ENCODE measurements around the gene PCNT. TPM values are rescaled to one million over a fixed set of nuclear protein-coding genes. Genes with fewer than 3 reads are reported as not detected.
"Not testable (repeated sequence)": the region's sequence is repeated elsewhere in the genome, so short reads cannot be mapped to it uniquely, and the experiment has no call there.

The PCNT gene
- total RNA-seq, 1 donor from 2014 or later = 18.1 TPM

DNA sequence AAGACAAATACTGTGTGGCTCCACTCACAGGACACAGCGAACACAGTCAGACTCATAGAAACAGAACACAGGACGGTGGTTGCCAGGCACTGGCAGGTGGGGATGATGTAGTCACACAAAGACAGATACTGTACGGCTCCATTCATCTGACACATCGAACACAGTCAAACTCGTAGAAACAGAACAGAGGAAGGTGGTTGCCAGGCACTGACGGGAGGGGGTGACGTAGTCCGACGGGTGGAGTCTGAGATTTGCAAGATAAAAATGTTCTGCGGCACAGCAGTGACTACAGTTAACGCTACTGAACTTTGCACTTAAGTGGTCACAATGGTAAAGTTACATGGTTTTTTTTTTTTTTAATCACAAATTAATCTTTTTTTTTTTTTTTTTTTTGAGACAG lies 19.0 kb upstream of the PCNT start:
- ATAC-seq = no peak

DNA sequence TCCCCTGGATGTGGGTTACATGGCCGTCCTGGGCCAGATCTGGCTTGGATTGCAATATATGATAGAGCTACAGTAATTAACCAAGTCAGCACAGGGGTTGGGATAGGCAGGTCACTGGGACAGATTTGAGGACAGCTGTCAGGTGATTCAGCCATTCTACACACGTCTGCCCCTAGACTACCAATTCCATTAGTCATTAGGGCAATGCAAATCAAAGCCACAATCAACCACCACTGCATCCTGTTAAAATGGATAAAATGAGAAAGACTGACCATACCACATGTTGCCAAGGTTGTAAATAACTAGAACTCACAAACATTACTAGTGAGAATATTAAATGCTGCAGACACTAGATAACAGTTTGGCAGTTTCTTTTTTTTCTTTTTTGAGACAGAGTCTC lies 16.3 kb upstream of the PCNT start:
- peak; percentile 65 for ATAC-seq

DNA sequence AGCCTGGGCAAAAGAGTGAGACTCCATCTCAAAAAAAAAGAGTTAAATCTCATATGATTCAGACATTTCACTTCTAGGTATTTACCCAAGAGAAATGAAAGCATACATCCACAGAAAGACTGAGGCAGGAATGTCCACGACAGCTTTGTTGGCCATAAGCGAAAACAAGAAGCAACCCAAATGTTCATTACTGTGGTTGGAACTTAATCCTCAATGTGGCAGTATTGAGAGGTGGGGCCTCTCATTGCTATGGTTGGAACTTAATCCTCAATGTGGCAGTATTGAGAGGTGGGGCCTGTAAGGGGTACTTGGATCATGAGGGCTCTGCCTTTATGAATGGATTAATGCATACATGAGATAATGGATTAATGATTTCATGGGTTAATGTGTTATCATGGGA lies 15.5 kb upstream of the PCNT start:
- no peak for ATAC-seq

DNA sequence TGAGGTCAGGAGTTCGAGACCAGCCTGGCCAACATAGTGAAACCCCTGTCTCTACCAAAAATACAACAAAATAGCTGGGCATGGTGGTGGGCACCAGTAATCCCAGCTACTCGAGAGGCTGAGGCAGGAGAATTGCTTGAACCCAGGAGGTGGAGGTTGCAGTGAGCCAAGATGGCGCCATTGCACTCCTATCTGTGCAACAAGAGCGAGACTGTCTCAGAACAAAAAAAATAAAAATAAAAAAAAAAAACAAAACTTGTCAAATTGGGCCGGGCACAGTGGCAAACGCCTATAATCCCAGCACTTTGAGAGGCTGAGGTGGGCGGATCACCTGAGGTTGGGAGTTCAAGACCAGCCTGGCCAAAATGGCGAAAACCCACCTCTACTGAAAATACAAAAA lies 13.7 kb upstream of the PCNT start:
- not testable (repeated sequence) for ATAC-seq

DNA sequence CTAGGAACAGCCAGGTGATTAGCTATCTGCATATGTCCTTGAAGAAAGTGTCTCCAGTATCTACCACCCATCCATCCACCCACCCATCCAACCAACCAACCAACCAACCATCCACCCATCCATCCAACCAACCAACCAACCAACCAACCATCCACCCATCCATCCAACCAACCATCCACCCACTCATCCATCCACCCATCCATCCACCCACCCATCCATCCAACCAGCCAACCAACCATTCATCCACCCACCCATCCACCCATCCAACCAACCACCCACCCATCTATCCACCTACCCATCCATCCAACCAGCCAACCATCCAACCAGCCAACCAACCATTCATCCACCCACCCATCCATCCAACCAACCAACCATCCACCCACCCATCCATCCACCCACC lies 12.4 kb upstream of the PCNT start:
- no peak for ATAC-seq

DNA sequence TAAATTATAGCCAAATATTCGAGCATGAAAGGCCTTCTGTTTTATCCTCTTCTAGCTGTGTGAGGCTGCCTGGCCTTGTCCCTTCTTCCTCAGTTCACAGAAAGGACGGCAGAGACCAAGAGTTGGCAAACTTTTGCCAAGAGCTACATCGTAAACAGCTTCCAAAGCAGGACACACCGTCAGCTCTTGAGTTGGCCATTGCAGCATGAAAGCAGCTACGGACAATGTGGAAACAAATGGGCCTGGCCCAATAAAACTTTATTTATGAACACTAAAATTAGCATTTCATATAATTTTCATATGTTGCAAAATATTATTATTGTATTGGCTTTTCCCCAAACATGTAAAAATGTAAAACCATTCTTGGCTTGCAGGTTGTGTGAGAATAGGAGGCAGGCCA lies 11.0 kb upstream of the PCNT start:
- no peak for ATAC-seq

DNA sequence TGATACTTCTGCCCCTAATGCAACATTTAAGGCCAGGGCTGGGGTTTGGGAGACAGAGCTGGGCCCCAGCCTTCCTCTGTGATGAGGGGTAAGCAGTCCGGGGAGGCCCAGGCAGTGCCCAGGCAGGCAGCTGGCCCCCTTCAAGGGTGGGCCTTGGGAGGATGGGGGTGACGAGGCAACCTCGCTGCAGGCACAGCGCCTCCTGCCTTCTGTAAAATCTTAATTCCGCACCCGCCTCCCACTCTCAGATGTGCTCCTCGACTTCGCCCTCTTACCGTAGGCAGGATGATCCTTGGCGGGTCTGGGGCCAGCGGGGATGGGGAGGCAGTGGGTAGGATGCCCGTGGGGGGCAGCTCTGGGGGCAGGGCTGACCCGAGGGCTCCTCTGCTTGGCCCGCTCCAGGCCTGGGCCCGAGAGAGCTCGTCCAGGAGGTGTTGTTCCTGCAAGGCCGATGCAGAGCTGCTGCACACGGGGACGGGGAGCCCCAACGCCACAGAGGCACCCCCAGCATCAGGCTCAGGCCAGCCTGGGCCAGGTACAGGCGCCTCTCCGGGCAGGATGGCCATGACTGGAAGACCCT lies 9.4 kb upstream of the PCNT start:
- ATAC-seq = no peak

DNA sequence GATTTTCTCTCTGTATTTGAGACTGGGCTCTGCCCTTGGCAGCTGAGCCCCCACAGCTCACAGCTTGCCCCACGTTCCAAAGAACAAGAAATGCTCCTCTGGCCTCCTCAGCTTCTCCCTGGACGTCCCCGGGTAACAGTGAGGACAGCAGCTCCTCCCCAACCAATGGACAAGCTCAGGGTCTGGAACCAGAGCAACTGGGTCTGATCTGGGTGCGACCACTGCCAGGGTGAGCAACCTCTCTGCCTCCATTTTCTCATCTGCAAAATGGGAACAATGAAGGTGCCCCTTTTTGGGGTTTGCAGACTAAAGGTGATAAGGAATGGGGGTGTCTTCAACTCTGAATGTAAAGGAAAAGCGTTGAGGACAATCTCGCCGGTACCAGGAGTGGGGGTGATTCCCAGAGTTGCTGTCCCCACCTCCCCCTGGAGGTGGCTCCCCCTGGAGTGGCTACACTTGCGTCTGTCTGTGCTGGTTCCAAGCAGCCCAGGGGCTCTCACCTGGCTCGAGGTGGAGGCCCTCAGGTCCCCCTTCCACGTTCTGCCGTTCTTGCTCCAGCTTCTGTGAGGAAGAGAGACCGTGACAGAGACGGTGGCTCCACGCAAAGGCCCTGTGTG lies 7.1 kb upstream of the PCNT start:
- ATAC-seq = no peak

DNA sequence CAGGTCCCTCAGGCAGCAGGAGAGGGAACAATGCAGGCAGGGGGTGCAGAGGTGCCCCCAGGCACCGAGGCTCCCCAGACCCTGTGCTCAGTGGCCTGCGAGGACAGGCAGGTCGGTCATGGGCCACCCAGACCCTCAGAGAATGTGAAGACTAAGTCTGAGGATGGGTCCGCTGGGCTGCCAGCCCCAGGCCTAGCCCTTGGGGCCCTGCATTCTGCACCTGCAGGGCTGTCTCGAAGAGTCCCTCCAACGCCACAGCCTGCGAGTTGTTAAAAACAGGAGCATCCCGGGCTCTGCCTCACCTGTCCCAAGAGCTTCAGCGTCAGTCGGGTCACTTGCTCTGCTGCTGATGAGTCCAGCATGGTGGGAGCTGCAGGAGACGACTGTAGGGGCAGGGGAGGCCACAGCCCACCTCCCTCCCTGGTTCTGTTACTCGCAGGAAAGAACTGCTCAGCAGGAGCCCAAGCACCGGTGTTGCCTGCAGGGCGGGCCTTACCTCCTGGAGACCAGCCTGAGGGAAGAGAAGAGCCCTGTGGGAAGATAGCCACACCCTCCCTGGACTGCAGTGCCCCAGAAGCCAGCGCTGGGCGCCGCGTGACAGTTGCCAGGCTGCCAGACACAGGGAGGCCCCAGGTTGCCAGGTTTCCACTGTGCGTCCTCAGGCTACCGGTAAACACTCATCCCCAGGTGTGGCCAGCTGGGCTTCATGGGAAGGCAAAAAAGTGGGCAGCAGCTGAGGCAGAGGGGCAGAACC lies 6.1 kb upstream of the PCNT start:
- ATAC-seq = no peak

DNA sequence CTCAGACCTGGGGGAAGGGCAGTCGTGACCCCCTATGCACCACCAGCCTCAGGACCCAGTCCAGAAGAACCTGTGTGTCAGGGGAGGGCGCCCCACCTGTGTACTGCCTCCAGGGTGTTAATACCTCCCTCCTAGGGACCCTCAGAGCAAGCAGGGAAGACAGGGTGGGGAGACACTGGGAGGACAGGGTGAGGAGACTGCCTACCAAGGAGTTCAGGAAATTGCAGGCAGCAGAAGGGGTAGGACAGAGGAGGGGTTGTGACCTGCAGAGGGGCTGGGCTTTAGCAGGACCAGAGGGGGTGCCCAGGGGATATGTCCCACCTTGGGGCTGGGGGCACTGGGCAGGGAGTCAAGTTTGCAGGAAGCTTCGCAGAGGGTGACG lies 5.5 kb upstream of the PCNT start:
- no peak for ATAC-seq

DNA sequence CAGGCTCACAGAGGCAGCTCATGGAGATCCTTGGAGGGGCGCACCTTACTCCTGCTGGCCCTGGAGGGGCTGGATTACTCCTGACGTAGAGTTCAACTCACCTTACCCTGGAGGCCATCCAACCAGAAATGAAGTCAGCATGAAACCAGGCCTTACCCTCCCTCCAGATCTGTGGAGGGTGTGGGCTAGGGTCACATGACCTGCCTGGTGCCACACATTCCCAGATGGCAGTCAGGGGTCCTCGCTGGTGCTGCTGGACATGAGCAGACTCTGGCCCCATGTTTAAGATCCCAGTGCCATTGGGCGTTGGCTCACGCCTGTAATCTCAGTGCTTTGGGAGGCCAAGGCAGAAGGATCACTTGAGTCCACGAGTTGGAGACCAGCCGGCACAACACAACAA lies 4.8 kb upstream of the PCNT start:
- ATAC-seq = no peak

DNA sequence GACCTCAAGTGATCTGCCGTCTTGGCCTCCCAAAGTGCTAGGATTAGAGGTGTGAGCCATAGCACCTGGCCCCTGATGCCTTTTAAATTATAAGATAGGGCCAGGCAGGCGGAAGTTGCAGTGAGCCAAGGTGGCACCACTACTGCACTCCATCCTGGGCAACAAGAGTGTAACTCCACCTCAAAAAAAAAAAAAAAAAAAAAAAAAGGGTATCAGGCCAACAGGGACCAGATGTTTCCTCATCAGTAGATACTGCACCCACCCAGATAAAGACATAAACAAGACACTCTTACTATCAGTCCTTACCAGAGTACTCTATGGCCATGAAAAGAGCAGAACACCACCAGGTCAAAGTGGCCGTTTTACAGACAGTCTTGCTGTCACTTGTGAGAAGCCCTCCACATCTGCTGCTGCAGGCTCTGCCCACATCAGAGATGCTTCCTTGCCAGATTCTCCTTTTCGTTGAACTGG lies 3.6 kb upstream of the PCNT start:
- no peak for ATAC-seq

DNA sequence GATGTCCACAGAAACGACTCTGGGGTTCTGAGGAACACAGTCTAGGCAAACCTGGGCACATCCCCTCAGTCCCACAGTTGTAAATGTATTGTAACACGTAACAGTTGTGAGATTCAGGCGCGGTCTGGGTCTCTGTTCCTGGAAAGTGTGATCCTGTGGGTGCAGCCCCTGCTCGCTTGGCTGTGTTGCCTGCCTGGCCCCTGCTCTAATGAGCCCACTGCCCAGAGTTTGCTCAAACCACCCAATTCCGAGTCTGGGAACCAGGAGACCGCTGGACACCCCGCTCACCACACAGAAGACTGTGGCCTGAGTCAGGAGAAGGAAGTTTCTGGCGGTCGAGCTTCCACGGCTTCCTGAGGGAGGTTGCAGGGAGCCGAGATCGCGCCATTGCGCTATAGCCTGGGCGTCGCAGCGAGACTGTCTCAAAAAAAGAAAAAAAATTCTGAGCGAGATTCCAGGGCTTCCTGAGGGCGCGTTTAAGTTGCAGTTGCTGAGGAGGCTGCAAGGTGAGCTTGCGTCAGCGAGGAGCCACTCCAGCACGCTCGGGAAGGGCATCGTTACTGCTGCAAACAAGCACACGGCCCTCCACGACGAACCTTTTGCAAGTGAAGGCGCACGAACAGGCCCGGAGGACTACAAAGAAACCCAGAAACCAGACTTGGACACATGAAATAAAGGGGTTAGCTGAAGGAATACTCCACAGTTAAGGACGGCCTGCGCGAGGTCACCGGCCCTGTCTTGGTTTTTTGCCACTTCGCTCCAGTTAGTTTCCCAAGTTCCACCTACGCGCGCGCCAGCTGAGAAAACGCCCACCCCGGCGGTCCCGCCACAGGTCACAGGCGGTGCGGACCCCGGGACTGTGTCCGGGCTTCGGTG lies 1.4 kb upstream of the PCNT start:
- ATAC-seq = no peak

DNA sequence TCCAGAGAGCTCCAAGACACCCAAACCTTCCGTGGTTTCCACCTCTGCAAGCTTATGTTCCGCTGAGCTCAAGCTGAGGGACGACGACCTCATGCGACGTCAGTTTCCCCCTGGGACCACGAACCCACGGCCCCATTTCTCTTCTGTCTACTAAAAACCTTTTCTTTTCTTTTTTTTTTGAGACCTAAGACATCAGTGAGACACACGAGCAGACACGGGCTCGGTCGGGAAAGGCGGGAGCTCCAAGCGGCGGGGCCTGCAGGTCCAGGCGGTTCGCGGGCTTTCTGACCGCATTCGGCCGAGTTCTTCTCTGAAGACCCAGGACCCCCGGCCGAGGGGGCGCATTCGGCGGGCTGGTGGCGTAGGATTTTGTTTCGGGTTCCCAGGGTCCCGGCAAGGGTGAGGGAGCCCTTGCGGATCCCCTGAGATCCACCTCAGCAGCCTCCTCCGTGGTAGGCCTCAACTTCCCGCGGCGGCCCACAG lies 688 bp upstream of the PCNT start:
- no peak for ATAC-seq

DNA sequence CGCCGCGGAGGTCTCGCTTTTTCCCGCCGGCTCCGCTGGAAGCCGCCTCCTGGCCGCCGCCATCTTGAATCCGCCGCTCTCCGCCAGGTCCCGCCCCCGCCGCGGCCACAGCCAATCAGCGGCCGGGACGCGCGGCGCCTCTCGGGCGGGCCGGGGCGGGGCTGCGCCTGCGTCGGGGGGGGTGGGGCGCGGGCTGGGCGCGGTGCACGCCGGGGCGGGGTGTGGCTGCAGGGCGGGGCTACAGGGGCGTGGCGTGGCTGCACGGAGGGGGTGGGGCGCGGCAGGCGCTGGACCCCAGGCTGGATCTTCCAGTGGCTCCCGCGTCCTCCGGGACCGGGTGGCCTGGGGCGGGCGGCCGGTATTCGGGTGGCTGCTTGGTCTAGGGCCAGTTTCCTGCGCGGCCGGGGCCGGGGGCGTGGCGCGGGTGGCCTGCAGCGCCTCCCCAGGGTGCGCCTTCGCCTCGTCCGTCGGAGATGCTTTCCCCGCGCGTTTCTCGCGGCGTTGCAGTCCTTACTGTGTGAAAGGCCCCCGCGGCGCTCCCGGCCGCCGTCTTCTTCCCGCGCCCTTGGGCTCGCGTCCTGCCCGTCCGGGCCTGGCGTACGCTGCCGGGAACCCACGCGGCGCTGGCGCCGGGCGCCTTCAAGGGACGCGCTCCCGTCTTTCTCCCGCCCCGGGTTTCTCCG lies 575 bp downstream of the PCNT start:
- ATAC-seq = peak; percentile 90

DNA sequence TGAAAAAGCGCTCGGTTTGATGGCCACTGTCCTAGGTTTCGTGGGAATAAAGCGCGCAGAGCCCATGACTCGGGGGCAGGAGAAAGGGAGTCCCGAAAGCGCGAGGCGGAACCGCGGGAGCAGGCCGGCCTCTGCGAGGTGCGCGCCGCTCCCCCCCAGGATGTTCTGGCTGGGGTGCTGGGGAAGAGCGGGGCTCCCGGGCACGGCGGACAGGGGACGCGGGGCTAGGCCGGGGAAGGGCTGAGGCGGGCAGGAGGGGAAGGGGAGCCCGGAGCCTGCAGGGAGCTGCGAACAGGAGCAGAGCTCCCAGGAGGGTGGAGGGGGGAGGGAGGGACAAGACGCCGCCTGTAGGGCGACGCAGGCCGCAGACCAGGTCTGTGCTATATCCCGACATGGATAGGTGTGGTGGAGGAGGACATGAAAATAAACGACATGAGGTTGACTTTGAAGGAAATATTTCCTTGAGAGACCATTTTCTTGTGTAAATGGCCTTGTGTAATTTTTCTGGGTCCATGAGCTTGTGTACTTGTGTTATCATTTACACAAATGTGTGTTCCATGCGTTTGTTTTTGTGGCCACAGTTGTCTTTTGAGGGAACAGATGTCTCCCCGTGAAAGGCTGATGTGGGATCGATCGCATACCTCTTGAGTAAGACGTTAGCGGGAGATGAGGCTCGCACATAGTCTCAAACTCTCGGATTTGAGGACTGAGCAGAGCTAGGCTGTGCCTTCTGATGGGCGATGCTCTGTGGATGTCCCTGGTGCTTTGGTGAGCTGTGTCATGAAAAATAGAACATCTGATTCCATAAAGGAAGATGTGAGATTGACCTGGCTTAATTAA lies 1.3 kb downstream of the PCNT start:
- peak; percentile 28 for ATAC-seq

DNA sequence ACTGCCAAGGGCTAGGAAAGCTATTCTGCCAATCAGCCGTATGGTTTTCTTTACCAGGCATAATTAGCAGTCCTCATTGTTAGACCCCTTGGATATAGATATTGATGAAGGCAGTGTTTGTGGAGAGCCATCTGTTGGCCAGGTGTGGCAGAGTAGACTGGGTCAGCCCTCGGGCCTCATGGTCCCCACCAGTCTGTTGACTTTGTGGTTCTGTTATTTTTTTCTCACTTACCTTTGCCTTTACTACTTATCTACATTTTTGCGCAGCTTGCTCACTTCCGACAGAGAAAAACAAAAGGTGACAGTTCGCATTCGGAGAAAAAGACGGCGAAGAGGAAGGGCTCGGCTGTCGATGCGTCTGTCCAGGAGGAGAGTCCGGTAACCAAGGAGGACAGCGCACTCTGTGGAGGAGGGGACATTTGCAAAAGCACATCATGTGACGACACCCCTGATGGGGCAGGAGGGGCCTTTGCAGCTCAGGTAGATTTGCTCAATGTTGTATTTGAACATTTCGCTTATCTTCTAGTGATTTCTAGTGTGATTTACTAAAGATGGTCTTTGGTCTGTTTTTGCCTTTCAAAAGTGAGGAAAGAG lies 2.3 kb downstream of the PCNT start:
- ATAC-seq = no peak

DNA sequence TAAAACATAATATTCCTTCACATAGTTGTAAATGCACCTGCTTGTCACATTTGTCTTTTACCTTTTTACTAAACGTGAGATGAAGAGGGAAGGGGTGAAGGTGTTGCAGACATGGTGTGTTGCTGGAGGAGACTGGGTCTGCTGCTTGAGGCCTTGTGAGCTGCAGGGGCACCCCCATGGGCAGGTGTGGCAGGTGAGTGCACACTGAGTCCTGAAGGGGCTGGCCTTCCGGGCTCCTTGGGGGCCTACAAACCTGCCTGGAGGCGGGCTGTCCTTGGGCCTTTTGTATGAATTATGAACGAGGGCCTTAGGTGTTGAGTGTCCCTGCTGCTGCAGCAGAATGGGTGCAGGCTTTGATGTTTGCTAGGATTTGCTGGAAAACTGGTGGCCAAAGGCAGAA lies 3.8 kb downstream of the PCNT start:
- no peak for ATAC-seq

DNA sequence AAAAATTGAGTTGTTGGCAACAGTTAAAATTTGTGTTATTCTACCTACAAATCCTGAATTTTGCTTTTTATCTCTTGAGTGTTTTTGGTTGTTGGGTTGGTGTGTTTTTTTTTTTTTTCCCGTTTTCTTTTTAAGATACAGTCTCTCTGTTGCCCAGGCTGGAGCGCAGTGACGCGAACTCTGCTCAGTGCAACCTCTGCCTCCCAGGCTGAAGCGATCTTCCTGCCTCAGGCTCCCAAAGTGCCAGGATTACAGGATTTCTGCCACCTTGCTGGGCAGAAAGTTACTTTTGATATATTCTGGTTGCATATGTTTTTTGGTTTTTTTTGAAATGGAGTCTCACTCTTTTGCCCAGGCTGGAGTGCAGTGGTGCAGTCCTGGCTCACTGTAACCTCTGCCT lies 4.2 kb downstream of the PCNT start:
- no peak for ATAC-seq

DNA sequence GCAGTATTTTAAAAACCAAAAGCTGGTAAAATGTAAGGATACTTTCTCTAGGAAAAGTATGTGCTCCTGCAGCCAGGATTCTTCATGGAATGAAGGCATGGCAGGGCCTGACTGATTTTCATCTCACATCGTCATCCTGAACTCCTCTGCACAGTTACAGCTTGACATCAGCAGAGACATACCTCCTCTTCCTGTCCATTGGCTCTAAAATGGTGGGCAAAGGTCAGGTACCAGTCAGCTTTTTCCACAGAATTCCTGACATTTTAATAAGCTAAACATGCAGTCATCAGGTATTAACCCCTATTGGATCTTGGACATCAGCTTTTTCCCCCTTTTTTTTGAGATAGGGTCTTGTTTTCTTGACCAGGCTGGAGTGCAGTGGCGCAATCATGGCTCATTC lies 5.8 kb downstream of the PCNT start:
- no peak for ATAC-seq
